C4-2B (cell line): ENCODE measurements around the gene CSGALNACT2.

Experiments
- ZFX ChIP-seq: fragments of 450-650 bp; IDR thresholded peaks from 2 replicates; pipeline ENCODE4 v1.6.1; 2017
- TF ChIP-seq, protein P1 (sequence below): fragments of 450-650 bp; conservative IDR thresholded peaks from 2 replicates; pipeline ENCODE4 v1.5.1; 2017; ENCODE audit warnings: mild to moderate bottlenecking

DNA sequence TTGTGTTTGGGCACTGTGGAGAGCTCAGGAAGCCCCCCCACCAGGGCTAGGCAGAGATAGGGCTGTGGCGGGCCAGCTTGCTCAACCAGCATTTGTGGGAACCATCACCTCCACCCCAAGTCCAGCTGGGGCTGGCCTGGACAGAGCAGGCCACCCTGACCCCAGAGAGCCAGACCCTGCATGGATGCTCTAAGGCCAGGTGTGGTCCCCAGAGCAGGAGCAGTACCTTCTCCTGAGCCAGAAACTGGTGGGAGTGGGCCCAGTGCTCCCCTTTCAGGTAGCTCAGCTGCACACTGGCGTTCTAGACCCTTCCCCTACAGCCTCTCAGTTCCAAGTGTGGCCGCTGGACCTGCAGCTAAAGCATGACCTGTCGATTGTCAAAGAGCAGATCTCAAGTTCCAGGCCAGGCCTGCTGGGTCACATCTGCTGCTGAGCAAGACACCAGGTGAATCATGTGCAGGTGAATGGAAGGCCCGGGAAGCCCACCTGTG is 71.5 kb downstream of the CSGALNACT2 start:
- TF ChIP-seq, protein P1, sequence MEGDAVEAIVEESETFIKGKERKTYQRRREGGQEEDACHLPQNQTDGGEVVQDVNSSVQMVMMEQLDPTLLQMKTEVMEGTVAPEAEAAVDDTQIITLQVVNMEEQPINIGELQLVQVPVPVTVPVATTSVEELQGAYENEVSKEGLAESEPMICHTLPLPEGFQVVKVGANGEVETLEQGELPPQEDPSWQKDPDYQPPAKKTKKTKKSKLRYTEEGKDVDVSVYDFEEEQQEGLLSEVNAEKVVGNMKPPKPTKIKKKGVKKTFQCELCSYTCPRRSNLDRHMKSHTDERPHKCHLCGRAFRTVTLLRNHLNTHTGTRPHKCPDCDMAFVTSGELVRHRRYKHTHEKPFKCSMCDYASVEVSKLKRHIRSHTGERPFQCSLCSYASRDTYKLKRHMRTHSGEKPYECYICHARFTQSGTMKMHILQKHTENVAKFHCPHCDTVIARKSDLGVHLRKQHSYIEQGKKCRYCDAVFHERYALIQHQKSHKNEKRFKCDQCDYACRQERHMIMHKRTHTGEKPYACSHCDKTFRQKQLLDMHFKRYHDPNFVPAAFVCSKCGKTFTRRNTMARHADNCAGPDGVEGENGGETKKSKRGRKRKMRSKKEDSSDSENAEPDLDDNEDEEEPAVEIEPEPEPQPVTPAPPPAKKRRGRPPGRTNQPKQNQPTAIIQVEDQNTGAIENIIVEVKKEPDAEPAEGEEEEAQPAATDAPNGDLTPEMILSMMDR, result no peak
- TF ChIP-seq ZFX, result no peak
